Astrocyte of the hippocampus (primary cell): ENCODE data around the gene DIRAS2.

ENCODE experiments used
- DNase-seq: peaks from one replicate; pipeline ENCODE4 v3.0.0; 2011; ENCODE audit warnings: low read depth, low spot score

Gene DIRAS2

GRCh38 chr9:90612957-90613356 lies 29.7 kb downstream of the DIRAS2 start:
- DNase-seq = no peak

- no peak for DNase-seq
Observed at GRCh38 chr9:90611568-90611967, 31.1 kb downstream of the DIRAS2 start.

GRCh38 chr9:90611121-90611520 lies 31.5 kb downstream of the DIRAS2 start:
- no peak for DNase-seq

GRCh38 chr9:90607701-90608516 lies 34.7 kb downstream of the DIRAS2 start:
- no peak for DNase-seq

- DNase-seq = no peak
Observed at GRCh38 chr9:90600029-90600428, 42.6 kb downstream of the DIRAS2 start.

- DNase-seq = no peak
Observed at GRCh38 chr9:90598191-90598590, 44.4 kb downstream of the DIRAS2 start.

- no peak for DNase-seq
Observed at GRCh38 chr9:90593646-90594045, 49.0 kb downstream of the DIRAS2 start.

GRCh38 chr9:90580576-90580975 lies 62.0 kb downstream of the DIRAS2 start:
- DNase-seq = no peak

GRCh38 chr9:90579181-90579580 lies 63.4 kb downstream of the DIRAS2 start:
- no peak for DNase-seq

GRCh38 chr9:90578126-90578815 lies 64.4 kb downstream of the DIRAS2 start:
- DNase-seq = no peak

- DNase-seq = no peak
Observed at GRCh38 chr9:90569511-90569910, 73.1 kb downstream of the DIRAS2 start.

GRCh38 chr9:90568667-90569066 lies 74.0 kb downstream of the DIRAS2 start:
- DNase-seq = no peak

- DNase-seq = no peak
Observed at GRCh38 chr9:90562229-90562628, 80.4 kb downstream of the DIRAS2 start.
